ENCODE measurements around the gene PRDM10.

GRCh38 chr11:129895126-129896041 lies 107.3 kb downstream of the PRDM10 start, which contains the start of gene NFRKB:
- TF ChIP-seq CTCF (conservative IDR thresholded peaks at IDR 0.05 in 1 of 2, IDR thresholded peaks at IDR 0.05 in 1 of 2; ENCODE audit: extremely low read depth in 1 of 2, insufficient read depth in 1 of 2, low read depth in 1 of 2, low read length in 2 of 2) (no peak), EZH2 (IDR thresholded peaks at IDR 0.05; ENCODE audit: borderline replicate concordance, low read length) (no peak)

All from mammary epithelial cell (primary cell).